RWPE2 (cell line): ENCODE measurements around the gene SIRPA.

Experiments
- ATAC-seq: fragments of 200-7000 bp; cut with Tn5 transposase; 3 replicates; pipeline ENCODE4 v1.9.1; 2021; ENCODE audit warnings: low read depth
- DNase-seq: peaks from one replicate; pipeline ENCODE4 v3.0.0-alpha.2; 2020; ENCODE audit warnings: low spot score
- H3K27ac ChIP-seq: fragments of 450-650 bp; 2 replicates; pipeline ENCODE4 v1.5.1; 2017; ENCODE audit warnings: mild to moderate bottlenecking; ENCODE audit not compliant: poor library complexity, severe bottlenecking
- H3K27me3 ChIP-seq: fragments of 250-450 bp; sonication (Bioruptor Pico); 2 replicates; pipeline ENCODE4 v1.5.1; 2021; ENCODE audit warnings: mild to moderate bottlenecking, moderate library complexity; ENCODE audit not compliant: insufficient read depth, poor library complexity, severe bottlenecking
- H3K36me3 ChIP-seq: fragments of 250-450 bp; sonication (Bioruptor Pico); 2 replicates; pipeline ENCODE4 v1.5.1; 2020; ENCODE audit warnings: low read depth, mild to moderate bottlenecking, moderate library complexity
- H3K4me1 ChIP-seq: fragments of 250-450 bp; sonication (Bioruptor Pico); 2 replicates; pipeline ENCODE4 v1.5.1; 2021; ENCODE audit warnings: mild to moderate bottlenecking, moderate library complexity; ENCODE audit not compliant: insufficient read depth, poor library complexity, severe bottlenecking
- H3K4me3 ChIP-seq: fragments of 250-450 bp; sonication (Bioruptor Pico); 2 replicates; pipeline ENCODE4 v1.5.1; 2021; ENCODE audit warnings: mild to moderate bottlenecking, moderate library complexity; ENCODE audit not compliant: severe bottlenecking
- H3K9me3 ChIP-seq: fragments of 250-450 bp; sonication (Bioruptor Pico); 2 replicates; pipeline ENCODE4 v1.5.1; 2021; ENCODE audit warnings: mild to moderate bottlenecking, moderate library complexity; ENCODE audit not compliant: severe bottlenecking
- TF ChIP-seq, protein P1 (sequence below): fragments of 450-650 bp; IDR thresholded peaks from one replicate; pipeline ENCODE4 v1.5.1; 2017; ENCODE audit warnings: mild to moderate bottlenecking, moderate library complexity; ENCODE audit not compliant: poor library complexity, severe bottlenecking

The SIRPA gene

GRCh38 chr20:1896484-1897258 lies 1.5 kb downstream of the SIRPA start:
- DNase-seq (no peak), ATAC-seq (no peak)
- Histone ChIP-seq H3K27me3 (no peaks in the 10 kb centered on the region), H3K9me3 (no peaks in the 10 kb centered on the region), H3K4me1 (peaks cover 14% of the 10 kb centered on the region), H3K27ac (peak overlapping the region; percentile 62), H3K36me3 (no peaks in the 10 kb centered on the region), H3K4me3 (peak overlapping the region; percentile 58)
- TF ChIP-seq, protein P1, sequence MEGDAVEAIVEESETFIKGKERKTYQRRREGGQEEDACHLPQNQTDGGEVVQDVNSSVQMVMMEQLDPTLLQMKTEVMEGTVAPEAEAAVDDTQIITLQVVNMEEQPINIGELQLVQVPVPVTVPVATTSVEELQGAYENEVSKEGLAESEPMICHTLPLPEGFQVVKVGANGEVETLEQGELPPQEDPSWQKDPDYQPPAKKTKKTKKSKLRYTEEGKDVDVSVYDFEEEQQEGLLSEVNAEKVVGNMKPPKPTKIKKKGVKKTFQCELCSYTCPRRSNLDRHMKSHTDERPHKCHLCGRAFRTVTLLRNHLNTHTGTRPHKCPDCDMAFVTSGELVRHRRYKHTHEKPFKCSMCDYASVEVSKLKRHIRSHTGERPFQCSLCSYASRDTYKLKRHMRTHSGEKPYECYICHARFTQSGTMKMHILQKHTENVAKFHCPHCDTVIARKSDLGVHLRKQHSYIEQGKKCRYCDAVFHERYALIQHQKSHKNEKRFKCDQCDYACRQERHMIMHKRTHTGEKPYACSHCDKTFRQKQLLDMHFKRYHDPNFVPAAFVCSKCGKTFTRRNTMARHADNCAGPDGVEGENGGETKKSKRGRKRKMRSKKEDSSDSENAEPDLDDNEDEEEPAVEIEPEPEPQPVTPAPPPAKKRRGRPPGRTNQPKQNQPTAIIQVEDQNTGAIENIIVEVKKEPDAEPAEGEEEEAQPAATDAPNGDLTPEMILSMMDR: no peak

DNA sequence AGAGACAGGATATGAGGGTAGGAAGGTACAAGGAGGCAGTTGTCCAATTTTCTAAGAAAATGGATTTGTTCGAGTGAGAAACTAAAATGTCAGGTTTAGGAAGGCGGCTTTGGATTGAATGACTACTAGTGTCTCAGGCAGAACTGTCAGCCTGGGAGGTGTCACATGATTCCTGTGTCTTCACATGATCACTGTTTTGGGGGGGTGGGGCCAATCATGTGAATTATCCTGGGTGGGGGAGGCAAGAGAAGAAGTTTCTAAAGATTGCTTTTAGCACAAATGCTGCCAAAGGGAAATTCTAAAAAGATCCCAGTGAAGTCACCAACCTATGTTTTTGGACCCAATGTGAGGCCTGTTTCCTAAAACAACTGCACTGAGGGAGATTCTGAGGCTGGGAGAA lies 2.3 kb downstream of the SIRPA start:
- Histone ChIP-seq H3K36me3 (no peaks in the 10 kb centered on the region), H3K4me3 (no peak overlapping the region), H3K9me3 (no peaks in the 10 kb centered on the region), H3K27me3 (no peaks in the 10 kb centered on the region), H3K27ac (peak overlapping the region; percentile 62), H3K4me1 (peaks cover 14% of the 10 kb centered on the region)
- ATAC-seq (no peak), DNase-seq (no peak)
- TF ChIP-seq, protein P1: no peak

GRCh38 chr20:1897965-1898464 lies 2.8 kb downstream of the SIRPA start:
- DNase-seq (no peak), ATAC-seq (no peak)
- Histone ChIP-seq H3K27me3 (no peaks in the 10 kb centered on the region), H3K4me3 (no peak overlapping the region), H3K36me3 (no peaks in the 10 kb centered on the region), H3K9me3 (no peaks in the 10 kb centered on the region), H3K27ac (peak overlapping the region; percentile 62), H3K4me1 (peaks cover 14% of the 10 kb centered on the region)
- TF ChIP-seq, protein P1: no peak

DNA sequence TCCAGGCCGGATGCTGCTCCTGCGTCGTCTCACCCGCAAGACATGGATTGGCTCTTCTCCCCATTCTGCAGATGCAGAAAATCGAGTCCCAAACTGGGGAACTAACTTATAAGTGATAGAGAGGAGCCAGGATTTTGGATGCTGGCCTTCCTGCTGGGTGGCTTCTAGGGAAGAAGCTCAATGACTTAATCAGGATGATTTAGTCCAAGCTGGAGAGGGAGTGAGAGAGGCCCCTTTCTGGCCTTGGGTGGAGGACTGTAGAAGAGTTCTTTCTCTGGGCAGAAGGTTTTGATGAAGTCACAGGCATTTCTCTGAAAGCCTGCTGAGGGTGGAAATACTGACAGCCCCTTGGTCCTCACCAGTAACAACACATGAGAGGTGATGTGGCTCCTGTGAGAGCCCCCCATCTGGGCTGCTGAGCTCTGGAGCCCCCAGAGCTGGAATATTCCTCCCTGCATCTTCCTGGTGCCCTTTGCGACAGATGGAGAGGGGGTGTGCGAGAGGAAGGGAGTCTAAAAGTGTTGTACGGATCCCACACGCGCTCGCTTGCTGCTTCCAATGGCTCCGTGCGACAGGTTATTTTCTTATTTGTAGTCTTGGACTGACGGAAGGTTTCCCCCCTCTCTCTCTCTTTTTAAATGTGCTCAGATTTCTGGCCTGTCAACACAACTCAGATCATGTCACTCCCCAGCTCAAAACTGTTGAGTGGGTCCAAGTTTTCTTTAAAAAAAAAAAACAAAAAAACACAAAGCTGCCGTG lies 3.5 kb downstream of the SIRPA start:
- Histone ChIP-seq H3K4me1 (peaks cover 14% of the 10 kb centered on the region), H3K4me3 (no peak overlapping the region), H3K9me3 (no peaks in the 10 kb centered on the region), H3K36me3 (no peaks in the 10 kb centered on the region), H3K27ac (peak overlapping the region; percentile 62), H3K27me3 (no peaks in the 10 kb centered on the region)
- DNase-seq (no peak), ATAC-seq (no peak)
- TF ChIP-seq, protein P1: no peak
